DMS53 (cell line): ENCODE results near the gene GID8.

Experiments used
- DNase-seq: peaks from one replicate; lab custom pipeline; 2025; lab: John Stamatoyannopoulos, UW

Gene GID8

DNA sequence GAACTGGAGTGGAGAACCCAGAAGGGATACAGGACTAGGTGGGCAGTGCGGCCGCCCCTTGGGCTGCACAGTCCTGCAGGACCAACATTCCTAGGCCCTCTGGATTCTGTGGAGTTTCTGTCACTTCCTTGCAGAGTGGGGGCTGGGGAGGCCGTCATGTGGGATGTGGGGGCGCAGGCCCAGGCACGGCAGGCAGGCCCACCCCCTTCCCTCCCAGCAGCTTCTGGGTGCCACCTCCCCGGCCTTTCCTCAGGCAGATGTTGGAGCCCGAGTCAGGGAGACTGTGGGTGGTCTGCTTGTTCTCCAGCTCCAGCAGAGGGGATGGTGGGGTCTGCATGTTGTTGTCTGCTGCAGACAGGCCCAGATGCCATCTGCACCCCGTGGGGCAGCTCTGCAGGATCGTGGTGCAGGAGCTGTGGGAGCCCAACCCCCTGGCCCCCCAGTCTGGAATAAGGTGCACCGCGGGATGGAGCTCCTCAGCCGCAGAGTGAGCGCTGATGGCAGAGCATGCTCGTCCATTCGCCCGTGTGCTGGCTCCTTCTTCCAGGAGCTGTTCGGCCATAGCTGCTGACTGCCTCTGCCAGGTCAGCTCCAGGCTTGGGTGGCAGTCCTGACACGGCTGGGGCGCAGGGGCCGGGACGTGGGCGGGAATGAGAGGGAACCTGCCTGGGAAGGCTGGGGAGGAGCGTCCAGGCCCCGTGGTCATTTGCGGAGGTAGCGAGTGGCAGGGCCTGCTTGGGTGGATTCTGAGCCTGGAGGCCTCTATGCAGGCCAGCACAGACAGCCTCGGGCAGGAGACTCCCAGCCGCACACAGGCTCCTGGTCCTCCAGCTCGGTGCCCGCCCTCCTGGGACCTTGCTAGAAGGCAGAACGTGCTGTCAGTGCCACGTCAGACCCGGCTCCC is 32.6 kb downstream of the GID8 start:
- DNase-seq, result peak; percentile 46

GRCh38 chr20:62971211-62971949 is 33.4 kb downstream of the GID8 start:
- DNase-seq, result no peak

DNA sequence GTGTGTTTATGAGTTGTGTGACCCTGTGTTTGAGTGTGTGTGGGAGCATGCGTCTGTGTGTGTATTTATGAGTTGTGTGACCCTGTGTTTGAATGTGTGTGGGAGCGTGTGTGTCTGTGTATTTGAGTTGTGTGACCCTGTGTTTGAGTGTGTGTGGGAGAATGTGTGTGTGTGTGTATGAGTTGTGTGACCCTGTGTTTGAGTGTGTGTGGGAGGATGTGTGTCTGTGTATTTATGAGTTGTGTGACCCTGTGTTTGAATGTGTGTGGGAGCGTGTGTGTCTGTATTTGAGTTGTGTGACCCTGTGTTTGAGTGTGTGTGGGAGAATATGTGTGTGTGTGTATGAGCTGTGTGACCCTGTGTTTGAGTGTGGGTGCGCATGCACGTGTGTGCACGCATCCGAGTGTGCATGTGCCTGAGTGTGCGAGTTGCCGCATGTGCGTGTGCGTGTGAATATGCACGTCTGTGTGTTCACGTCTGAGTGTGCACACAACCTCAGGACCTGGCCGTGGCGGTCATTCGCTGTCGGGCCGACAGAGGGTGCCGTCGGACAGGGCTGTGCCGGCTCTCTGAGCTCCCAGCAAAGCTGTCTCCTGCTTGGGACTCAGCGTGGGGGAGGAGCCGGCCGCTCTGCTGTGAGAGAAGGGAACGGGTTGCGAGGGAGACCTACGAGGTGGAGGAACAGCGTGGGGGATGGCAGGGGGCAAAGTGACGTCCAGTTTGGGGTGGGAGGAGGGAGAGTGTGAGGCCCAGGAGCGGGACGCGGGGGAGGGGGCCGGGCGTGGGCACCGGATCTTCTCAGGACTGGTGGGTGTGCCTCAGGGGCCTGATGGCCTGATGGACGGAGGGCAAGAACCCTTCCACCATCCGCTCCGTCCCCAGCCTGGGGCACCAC is 34.2 kb downstream of the GID8 start:
- peak; percentile 90 for DNase-seq

DNA sequence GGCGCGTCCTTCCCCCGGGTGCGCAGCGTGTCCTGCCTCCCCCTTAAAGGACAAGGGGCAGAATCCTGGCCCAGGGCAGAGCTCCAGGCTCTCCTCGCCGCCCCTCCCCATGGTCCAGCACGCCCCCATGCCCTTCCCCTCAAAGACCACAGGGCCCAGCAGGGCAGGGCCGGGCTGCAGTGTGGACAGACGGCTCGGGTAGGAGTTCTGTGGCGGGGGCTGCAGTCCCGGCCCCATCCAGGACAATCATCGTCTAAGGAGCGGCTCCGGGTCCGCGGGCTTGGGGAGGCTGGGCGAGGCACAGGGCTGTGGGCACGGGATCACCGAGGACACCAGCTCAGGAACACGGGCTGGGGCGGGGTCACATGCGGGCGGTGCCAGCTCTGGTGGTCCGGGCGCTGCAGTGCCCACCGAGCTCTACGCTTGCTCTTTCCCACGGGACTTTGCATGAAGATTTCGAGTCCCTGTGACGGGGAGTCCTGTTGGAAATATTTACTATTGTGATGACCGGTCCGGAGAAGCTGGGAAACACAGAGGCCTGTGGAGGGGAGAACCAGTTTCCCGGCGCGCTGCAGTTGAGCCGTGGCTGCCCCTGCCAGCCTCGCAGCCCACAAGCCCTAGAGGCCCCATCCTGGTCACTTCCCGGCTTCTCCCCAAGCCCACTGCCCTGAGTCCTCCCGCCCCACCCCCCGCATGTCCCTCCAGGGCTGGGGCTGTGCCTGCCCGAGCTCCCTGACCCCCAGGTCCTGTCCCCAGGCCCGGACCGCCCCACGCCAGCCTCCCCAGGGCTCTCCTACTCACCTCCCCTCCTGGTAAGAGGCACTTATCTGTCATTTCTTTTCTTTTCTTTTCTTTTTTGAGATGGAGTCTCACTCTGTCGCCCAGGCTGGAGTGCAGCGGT is 35.1 kb downstream of the GID8 start:
- no peak for DNase-seq

DNA sequence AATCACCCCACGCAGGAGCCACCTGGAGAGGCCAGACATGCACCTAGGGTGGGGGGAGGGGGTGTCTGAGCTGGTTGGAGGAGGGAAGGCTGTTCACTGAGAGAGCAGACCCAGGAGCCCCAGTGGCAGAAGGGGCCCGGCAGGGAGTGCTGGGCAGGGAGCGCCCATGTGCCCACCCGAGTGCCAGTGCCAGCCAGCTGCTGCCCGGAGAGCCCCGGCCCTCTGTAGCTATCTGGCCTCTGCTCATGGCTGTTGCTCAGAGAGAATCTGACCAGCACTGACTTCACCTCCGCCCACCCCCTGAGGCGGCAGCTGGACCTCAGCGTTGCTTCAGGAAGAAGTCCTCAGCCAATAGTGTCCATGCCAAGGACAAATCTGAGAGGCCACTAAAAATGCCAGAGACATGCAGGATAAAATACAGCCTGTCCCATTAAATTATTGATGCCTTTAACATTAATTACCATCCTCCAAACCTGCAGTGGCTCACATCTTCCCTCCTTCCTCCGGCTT is 37.4 kb downstream of the GID8 start:
- no peak for DNase-seq

DNA sequence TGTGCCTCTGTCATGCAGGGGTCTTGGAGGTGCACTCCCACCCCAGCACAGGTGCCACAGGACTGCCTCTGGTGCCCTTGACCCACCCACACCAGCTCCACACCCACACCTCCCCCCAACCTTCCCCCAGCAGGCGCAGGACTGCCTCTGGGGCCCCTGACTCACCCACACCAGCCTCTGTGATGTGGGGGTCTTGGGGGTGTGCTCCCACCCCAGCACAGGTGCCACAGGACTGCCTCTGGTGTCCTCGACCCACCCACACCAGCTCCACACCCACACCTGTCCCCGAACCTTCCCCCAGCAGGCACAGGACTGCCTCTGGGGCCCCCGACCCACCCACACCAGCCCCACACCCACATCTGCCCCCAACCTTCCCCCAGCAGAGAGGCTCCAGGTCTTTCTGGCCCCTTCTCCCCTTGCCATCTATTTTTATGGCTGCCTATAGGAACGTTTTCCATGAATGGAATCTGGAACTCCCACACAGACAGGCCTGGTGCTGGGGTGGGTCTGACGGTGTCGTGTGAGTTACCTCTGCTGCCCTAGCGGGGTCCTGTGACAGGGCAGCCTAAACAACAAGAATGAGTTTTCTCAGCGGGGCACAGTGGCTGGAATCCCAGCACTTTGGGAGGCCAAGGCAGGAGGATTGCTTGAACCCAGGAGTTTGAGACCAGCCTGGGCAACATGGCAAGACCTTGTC is 38.0 kb downstream of the GID8 start:
- no peak for DNase-seq

GRCh38 chr20:62976886-62977285 is 38.9 kb downstream of the GID8 start:
- DNase-seq, result no peak

DNA sequence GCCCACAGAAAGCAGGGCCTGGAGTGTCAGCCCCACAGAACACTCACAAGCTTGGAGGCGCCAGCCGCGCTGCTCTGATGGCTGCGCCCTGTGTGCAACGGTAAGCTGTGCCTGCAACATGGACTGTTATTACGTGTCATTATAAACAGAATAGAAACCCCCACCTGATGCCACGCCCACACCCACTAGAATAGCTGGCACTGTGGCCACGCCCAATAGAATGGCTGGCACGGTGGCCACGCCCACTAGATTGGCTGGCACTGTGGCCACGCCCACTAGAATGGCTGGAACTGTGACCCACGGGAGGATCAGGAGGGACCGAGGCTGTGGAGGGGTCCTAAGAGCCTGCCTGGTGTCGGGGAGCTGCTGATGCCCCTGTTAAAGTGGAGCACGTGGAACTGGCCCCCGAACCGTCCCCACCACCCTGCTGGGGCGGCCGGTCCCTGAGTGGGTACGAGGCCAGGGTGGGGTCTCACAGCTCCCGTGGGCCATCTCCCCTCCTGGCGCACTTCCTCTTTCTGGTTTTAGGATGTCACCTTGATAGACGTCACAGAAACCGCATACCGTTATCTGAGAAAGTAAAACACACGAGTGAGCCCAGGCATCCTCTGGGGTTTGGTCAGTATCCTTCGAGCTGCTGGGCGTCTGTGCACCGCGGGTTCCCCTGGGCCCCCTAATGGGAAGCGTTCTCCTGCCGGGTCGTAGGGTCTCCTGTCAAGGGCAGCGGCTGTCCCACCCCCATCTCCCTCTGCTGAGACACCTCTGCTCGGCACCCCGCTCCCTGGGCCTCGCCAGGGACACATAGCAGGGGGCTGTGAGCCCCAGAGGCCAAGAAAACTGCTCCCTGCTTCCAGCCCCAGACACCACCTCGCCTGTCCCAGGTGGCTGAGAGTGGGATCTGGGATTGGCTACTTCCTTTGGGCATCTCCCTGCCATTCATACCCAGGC is 39.9 kb downstream of the GID8 start:
- DNase-seq, result peak; percentile 30

DNA sequence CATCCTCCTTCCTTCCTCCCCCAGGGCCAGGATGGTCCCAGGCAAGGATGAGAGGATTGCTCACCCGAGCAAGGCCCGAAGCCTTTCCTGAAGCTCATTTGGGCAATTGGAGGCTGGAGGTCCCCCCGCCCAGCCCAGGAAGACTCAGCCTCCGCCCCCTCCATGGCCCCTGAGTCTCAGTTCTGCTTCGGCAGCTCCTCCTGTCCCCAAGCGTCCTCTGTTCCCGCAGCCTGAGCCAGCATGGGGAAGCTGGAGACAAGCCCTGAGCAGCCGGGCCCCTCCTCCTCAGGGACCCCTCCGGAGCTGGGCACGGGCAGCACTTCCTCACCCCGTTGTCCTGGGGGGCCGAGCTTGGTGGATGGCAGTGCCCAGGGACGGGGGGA is 40.6 kb downstream of the GID8 start:
- no peak for DNase-seq

DNA sequence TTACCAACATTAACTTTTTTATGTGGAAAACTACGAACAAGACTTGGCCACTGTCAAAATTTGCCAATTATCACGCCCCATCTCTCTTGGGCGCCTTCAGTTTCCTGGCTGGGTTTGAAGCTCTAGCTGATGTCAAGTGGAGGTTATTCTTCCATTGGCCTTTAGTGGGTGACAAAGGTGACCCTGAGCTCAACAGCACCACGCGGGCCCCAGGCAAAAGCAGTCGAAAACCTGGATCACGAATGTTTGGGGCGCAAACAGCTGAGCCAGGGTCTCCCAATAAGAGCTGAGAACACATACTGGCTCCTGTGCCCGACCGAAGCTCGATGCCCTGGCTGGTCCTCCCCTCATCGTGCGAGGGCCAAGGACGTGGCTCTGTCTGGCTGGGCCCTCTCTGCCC is 41.4 kb downstream of the GID8 start:
- no peak for DNase-seq

DNA sequence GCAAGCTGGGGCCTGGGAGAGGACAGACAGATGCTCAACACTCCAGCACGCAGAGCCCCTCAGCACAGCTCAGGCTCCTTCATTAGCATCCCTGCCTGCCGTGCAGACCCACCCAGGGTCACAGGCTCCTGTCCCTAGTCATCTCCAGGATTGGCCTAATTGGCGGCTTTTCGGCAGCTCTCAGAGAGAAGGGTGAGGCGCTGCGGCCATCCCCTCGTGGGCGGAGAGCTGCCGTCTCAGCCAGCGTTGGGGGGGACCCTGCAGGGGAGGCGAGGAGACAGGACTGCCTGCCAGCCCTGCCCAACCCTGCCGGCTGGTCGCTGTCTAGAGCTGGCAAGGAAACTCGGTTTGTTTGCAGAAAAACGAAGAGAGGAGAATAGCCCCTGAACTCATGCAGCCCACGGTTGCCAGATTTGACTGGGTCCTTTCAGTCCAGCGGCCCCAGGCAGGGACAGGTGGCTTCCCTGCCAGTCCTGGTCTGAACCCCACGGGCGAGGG is 42.0 kb downstream of the GID8 start:
- DNase-seq, result no peak

GRCh38 chr20:62980380-62980960 is 42.5 kb downstream of the GID8 start:
- no peak for DNase-seq

DNA sequence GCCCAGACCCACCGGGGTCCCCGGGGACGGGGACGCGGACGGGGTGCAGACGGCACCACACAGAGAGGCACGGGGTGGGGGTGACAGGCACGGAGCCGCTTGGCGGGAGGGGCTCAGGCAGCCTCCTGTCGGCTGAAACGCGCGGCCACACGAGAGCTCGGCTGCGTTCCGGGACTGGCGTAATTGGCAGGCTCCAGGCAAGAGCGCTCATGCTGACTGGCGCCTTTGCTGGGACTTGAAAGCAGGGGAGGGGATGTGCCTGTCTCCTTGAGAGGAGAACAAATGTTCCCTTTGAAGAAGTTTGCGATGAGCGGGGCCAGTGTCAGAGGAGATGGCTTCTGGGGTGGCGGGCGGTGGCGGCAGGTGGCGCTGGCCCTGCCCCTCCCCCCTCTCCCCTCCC is 43.0 kb downstream of the GID8 start:
- DNase-seq, result peak; percentile 30

GRCh38 chr20:62982124-62983075 is 44.5 kb downstream of the GID8 start:
- DNase-seq, result no peak

GRCh38 chr20:62983210-62983609 is 45.3 kb downstream of the GID8 start:
- DNase-seq, result no peak

DNA sequence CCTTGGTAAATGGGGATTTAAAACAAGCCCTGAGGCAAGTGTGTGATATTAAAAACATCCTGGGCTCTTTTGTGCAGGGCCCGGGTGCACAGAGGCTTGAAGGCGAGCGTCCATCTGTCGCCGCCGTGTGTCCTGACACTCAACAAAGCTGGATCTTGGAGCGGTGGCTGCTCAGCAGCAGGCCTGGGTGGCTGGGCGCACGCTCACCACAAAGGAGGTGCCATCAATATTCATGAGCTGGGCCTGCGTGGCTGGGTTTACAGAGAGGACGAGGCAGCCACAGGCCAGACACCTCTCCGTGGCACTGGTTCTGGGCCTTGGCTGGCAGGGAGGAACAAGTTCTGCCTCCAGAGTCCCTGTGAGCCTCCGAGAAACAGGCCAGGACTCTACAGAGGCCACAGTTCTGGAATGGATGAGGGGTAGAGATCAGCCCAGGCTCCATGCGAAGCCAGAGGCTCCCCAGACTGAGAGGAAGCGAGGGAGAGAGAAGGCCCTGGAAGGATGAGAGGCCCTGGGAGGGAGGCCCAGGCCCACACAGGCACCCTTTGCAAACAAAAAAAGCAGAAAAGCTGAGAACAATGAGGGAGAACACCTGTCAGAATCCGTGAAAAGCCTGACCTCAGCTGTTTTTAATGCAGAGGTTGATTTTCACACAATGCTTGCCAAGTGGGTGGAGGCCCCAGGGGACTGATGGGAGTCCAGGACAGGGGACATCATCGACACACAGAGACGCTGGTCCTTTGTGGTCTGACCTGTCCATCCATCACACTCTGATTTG is 46.9 kb downstream of the GID8 start:
- DNase-seq, result peak; percentile 19

DNA sequence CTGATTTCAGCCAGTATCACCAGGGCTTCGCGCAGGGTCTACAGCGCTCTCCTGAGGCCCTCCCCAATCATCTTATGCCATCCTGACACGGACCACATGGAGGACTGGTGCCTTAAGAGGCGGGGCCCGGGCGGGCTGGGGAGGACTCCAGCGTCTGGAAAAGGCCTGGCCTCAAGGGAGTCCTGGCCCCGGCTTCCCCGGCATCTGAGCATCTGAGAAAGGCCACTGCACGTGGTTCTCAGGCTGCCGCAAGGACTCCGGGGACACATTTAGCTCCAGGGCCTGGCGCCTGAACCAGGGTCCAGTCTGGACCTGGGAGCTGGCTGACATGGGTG is 47.5 kb downstream of the GID8 start:
- DNase-seq, result no peak
